ENCODE results near the gene AMIGO2.

AMIGO2 gene

GRCh38 chr12:47080725-47081502 lies 1.2 kb upstream of the AMIGO2 start (continued):
- TF ChIP-seq ZNF639 (tag by site-specific recombination; IDR thresholded peaks at IDR 0.05) (no peak), ZBTB6 (tag by site-specific recombination; IDR thresholded peaks at IDR 0.05) (no peak), ZFP69B (tag by site-specific recombination; IDR thresholded peaks at IDR 0.05) (no peak), EGR2 (tag by site-specific recombination; IDR thresholded peaks at IDR 0.05; ENCODE audit: low read depth) (no peak), GLIS1 (tag by site-specific recombination; IDR thresholded peaks at IDR 0.05) (no peak), ZNF341 (tag by site-specific recombination; IDR thresholded peaks at IDR 0.05; ENCODE audit: low read depth) (peak; percentile 92), ZNF777 (tag by site-specific recombination; IDR thresholded peaks at IDR 0.05; ENCODE audit: borderline replicate concordance) (no peak; the same call in 1 of the 2 replicates), ZNF610 (tag by site-specific recombination; IDR thresholded peaks at IDR 0.05; ENCODE audit: borderline replicate concordance) (no peak), ZNF211 (tag by site-specific recombination; IDR thresholded peaks at IDR 0.05; ENCODE audit: low read depth) (no peak), RBAK (tag by site-specific recombination; IDR thresholded peaks at IDR 0.05) (no peak), ZNF624 (tag by site-specific recombination; IDR thresholded peaks at IDR 0.05) (no peak), SETDB1 (IDR thresholded peaks at IDR 0.05; ENCODE audit: insufficient read length, low read length) (no peak), MYNN (tag by site-specific recombination; IDR thresholded peaks at IDR 0.05; ENCODE audit: borderline replicate concordance) (no peak), ZNF121 (tag by site-specific recombination; IDR thresholded peaks at IDR 0.05) (no peak; the same call in 1 of the 2 replicates), ZNF514 (tag by site-specific recombination; IDR thresholded peaks at IDR 0.05) (no peak), ZNF791 (tag by site-specific recombination; IDR thresholded peaks at IDR 0.05) (no peak), ZNF350 (tag by site-specific recombination; IDR thresholded peaks at IDR 0.05) (no peak), ZNF426 (tag by site-specific recombination; IDR thresholded peaks at IDR 0.05) (no peak), ZNF266 (tag by site-specific recombination; IDR thresholded peaks at IDR 0.05; ENCODE audit: low read depth) (no peak), ZNF362 (tag by site-specific recombination; IDR thresholded peaks at IDR 0.05) (0 out of 2 replicates have a peak, but pooled peaks have one; percentile 15), HOXA7 (CRISPR knock-in tag; IDR thresholded peaks at IDR 0.05; ENCODE audit: borderline replicate concordance) (no peak), ZNF416 (tag by site-specific recombination; IDR thresholded peaks at IDR 0.05) (no peak), ZNF2 (tag by site-specific recombination; IDR thresholded peaks at IDR 0.05) (peak; percentile 53), ZNF48 (tag by site-specific recombination; IDR thresholded peaks at IDR 0.05) (no peak), ZNF555 (tag by site-specific recombination; conservative IDR thresholded peaks at IDR 0.05) (no peak), ZBTB17 (tag by site-specific recombination; IDR thresholded peaks at IDR 0.05) (peak; percentile 89)
- TF ChIP-seq, protein P1, sequence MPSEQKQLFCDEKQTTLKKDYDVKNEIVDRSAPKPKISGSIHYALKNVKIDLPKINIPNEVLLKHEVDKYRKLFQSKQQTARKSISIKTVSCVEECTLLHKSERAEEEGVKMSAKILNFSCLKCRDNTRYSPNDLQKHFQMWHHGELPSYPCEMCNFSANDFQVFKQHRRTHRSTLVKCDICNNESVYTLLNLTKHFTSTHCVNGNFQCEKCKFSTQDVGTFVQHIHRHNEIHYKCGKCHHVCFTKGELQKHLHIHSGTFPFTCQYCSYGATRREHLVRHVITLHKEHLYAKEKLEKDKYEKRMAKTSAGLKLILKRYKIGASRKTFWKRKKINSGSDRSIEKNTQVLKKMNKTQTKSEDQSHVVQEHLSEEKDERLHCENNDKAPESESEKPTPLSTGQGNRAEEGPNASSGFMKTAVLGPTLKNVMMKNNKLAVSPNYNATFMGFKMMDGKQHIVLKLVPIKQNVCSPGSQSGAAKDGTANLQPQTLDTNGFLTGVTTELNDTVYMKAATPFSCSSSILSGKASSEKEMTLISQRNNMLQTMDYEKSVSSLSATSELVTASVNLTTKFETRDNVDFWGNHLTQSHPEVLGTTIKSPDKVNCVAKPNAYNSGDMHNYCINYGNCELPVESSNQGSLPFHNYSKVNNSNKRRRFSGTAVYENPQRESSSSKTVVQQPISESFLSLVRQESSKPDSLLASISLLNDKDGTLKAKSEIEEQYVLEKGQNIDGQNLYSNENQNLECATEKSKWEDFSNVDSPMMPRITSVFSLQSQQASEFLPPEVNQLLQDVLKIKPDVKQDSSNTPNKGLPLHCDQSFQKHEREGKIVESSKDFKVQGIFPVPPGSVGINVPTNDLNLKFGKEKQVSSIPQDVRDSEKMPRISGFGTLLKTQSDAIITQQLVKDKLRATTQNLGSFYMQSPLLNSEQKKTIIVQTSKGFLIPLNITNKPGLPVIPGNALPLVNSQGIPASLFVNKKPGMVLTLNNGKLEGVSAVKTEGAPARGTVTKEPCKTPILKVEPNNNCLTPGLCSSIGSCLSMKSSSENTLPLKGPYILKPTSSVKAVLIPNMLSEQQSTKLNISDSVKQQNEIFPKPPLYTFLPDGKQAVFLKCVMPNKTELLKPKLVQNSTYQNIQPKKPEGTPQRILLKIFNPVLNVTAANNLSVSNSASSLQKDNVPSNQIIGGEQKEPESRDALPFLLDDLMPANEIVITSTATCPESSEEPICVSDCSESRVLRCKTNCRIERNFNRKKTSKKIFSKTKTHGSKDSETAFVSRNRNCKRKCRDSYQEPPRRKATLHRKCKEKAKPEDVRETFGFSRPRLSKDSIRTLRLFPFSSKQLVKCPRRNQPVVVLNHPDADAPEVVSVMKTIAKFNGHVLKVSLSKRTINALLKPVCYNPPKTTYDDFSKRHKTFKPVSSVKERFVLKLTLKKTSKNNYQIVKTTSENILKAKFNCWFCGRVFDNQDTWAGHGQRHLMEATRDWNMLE (tag by site-specific recombination; conservative IDR thresholded peaks at IDR 0.05; ENCODE audit: low read depth) = 0 out of 2 replicates have a peak, but pooled peaks have one; percentile 20
- TF ChIP-seq, protein P2, sequence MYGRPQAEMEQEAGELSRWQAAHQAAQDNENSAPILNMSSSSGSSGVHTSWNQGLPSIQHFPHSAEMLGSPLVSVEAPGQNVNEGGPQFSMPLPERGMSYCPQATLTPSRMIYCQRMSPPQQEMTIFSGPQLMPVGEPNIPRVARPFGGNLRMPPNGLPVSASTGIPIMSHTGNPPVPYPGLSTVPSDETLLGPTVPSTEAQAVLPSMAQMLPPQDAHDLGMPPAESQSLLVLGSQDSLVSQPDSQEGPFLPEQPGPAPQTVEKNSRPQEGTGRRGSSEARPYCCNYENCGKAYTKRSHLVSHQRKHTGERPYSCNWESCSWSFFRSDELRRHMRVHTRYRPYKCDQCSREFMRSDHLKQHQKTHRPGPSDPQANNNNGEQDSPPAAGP (tag by site-specific recombination; IDR thresholded peaks at IDR 0.05) = no peak
- TF ChIP-seq, protein P3, sequence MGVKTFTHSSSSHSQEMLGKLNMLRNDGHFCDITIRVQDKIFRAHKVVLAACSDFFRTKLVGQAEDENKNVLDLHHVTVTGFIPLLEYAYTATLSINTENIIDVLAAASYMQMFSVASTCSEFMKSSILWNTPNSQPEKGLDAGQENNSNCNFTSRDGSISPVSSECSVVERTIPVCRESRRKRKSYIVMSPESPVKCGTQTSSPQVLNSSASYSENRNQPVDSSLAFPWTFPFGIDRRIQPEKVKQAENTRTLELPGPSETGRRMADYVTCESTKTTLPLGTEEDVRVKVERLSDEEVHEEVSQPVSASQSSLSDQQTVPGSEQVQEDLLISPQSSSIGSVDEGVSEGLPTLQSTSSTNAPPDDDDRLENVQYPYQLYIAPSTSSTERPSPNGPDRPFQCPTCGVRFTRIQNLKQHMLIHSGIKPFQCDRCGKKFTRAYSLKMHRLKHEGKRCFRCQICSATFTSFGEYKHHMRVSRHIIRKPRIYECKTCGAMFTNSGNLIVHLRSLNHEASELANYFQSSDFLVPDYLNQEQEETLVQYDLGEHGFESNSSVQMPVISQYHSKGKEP (tag by site-specific recombination; IDR thresholded peaks at IDR 0.05) = no peak

Data from HEK293 (cell line).